Head of caudate nucleus (tissue), 42 donors: ENCODE measurements around the gene GFRA1.
A peak's percentile ranks its signal among the peaks of the same experiment; 100 is the strongest.

Experiments used
- DNase-seq, 42 donors: peaks; one replicate each; pipeline versions ENCODE4 v3.0.0 to v3.0.0-alpha.2; 2020 to 2021; ENCODE audit warnings: mixed read lengths in 7 of 42
- intact Hi-C: fragments of 100-400 bp; cut with DNase I; formaldehyde crosslinking; loops from one replicate; pipeline ENCODE4 v1.15.0; 2022

GFRA1 gene

GRCh38 chr10:116146372-116147140 lies 126.5 kb downstream of the GFRA1 start:
- intact Hi-C loops = no loop called here
- DNase-seq = no peak

- no peak for DNase-seq
- intact Hi-C loops = no loop called here
Measured at GRCh38 chr10:116143673-116144222, 129.3 kb downstream of the GFRA1 start.

GRCh38 chr10:116141855-116142254 lies 131.2 kb downstream of the GFRA1 start:
- intact Hi-C loops = no loop called here
- DNase-seq = no peak

GRCh38 chr10:116141246-116141645 lies 131.8 kb downstream of the GFRA1 start:
- DNase-seq = no peak
- intact Hi-C loops = no loop called here

GRCh38 chr10:116139886-116140285 lies 133.1 kb downstream of the GFRA1 start:
- DNase-seq = no peak
- intact Hi-C loops = no loop called here

GRCh38 chr10:116138897-116139296 lies 134.1 kb downstream of the GFRA1 start:
- DNase-seq = no peak
- intact Hi-C loops = no loop called here

GRCh38 chr10:116136261-116136660 lies 136.7 kb downstream of the GFRA1 start:
- DNase-seq = no peak
- intact Hi-C loops = no loop called here

GRCh38 chr10:116134322-116134721 lies 138.7 kb downstream of the GFRA1 start:
- intact Hi-C loops = no loop called here
- no peak for DNase-seq

GRCh38 chr10:116133634-116134033 lies 139.4 kb downstream of the GFRA1 start:
- no peak for DNase-seq
- intact Hi-C loops = no loop called here

GRCh38 chr10:116132780-116133399 lies 140.1 kb downstream of the GFRA1 start:
- intact Hi-C loops = no loop called here
- DNase-seq = peak in 5 of 42 donors; percentile 20 to 48 (median 35)

GRCh38 chr10:116130006-116130405 lies 143.0 kb downstream of the GFRA1 start:
- intact Hi-C loops = no loop called here

GRCh38 chr10:116126954-116127695 lies 145.9 kb downstream of the GFRA1 start:
- intact Hi-C loops = no loop called here
- no peak for DNase-seq

More at GRCh38 chr10:116130006-116130405, 143.0 kb downstream of the GFRA1 start:
- DNase-seq = no peak

GRCh38 chr10:116126239-116126638 lies 146.8 kb downstream of the GFRA1 start:
- no peak for DNase-seq
- intact Hi-C loops = no loop called here

- DNase-seq = no peak
- intact Hi-C loops = no loop called here
Measured at GRCh38 chr10:116125180-116125579, 147.8 kb downstream of the GFRA1 start.

- DNase-seq = no peak
- intact Hi-C loops = no loop called here
Measured at GRCh38 chr10:116124777-116125176, 148.2 kb downstream of the GFRA1 start.

- intact Hi-C loops = no loop called here
- no peak for DNase-seq
Measured at GRCh38 chr10:116122664-116123063, 150.3 kb downstream of the GFRA1 start.

GRCh38 chr10:116121640-116122525 lies 151.1 kb downstream of the GFRA1 start:
- intact Hi-C loops = no loop called here
- DNase-seq = peak in 1 of 42 donors; percentile 12

GRCh38 chr10:116120688-116121455 lies 152.1 kb downstream of the GFRA1 start:
- DNase-seq = peak in 1 of 42 donors; percentile 37

More at GRCh38 chr10:116120688-116121455, 152.1 kb downstream of the GFRA1 start:
- intact Hi-C loops = no loop called here
